Astrocyte (in vitro differentiated cells and primary cell): ENCODE results near the gene NR2C2AP. TPM values are rescaled to one million over a fixed set of nuclear protein-coding genes. Genes with fewer than 3 reads are reported as not detected.

Experiments
- DNase-seq: peaks from one replicate; pipeline ENCODE4 v3.0.0-alpha.2; 2010; ENCODE audit warnings: low read depth
- FAIRE-seq: peaks from 2 replicates; lab custom pipeline; 2011; peaks lifted over from hg19 to GRCh38; lab: Jason Lieb, UNC
- H2AFZ ChIP-seq: 2 replicates; pipeline ENCODE4 v1.6.0; 2012; ENCODE audit warnings: low read depth, low read length, inconsistent platforms
- H3K27ac ChIP-seq: 2 replicates; pipeline ENCODE4 v1.5.1; 2011; ENCODE audit warnings: low read depth, low read length, inconsistent platforms
- H3K27me3 ChIP-seq: 2 replicates; pipeline ENCODE4 v1.6.0; 2011; ENCODE audit warnings: low read length, inconsistent platforms; ENCODE audit not compliant: insufficient read depth
- H3K36me3 ChIP-seq: 2 replicates; pipeline ENCODE4 v1.5.1; 2011; ENCODE audit warnings: low read length, inconsistent platforms; ENCODE audit not compliant: insufficient read depth
- H3K4me1 ChIP-seq: 2 replicates; pipeline ENCODE4 v1.5.1; 2011; ENCODE audit warnings: low read length, inconsistent platforms; ENCODE audit not compliant: insufficient read depth
- H3K4me2 ChIP-seq: 2 replicates; pipeline ENCODE4 v1.6.0; 2012; ENCODE audit warnings: low read length, inconsistent platforms
- H3K4me3 ChIP-seq: 2 replicates; pipeline ENCODE4 v1.5.1; 2011; ENCODE audit warnings: low read depth, mild to moderate bottlenecking, low read length, inconsistent platforms; ENCODE audit not compliant: insufficient read depth
- H3K79me2 ChIP-seq: 2 replicates; pipeline ENCODE4 v1.6.0; 2012; ENCODE audit warnings: mild to moderate bottlenecking, low read length, inconsistent platforms; ENCODE audit not compliant: insufficient read depth
- H3K9ac ChIP-seq: 2 replicates; pipeline ENCODE4 v1.6.0; 2012; ENCODE audit warnings: mild to moderate bottlenecking, low read length, inconsistent platforms
- H3K9me3 ChIP-seq: 2 replicates; pipeline ENCODE4 v1.5.1; 2012; ENCODE audit warnings: low read depth, mild to moderate bottlenecking, low read length, inconsistent platforms; ENCODE audit not compliant: insufficient read depth
- H4K20me1 ChIP-seq: 2 replicates; pipeline ENCODE4 v1.6.0; 2012; ENCODE audit warnings: low read length, inconsistent platforms; ENCODE audit not compliant: insufficient read depth
- H3K27ac Mint-ChIP-seq: one replicate; pipeline ENCODE4 v1.8.0; 2021; ENCODE audit warnings: mild to moderate bottlenecking, mixed read lengths; ENCODE audit not compliant: unreplicated experiment
- H3K27me3 Mint-ChIP-seq: one replicate; pipeline ENCODE4 v1.8.0; 2021; ENCODE audit warnings: low read depth, mixed read lengths; ENCODE audit not compliant: unreplicated experiment
- H3K36me3 Mint-ChIP-seq: one replicate; pipeline ENCODE4 v1.8.0; 2021; ENCODE audit warnings: low read depth, mixed read lengths; ENCODE audit not compliant: unreplicated experiment
- H3K4me1 Mint-ChIP-seq: one replicate; pipeline ENCODE4 v1.8.0; 2021; ENCODE audit warnings: low read depth, mixed read lengths; ENCODE audit not compliant: unreplicated experiment
- H3K4me3 Mint-ChIP-seq: one replicate; pipeline ENCODE4 v1.8.0; 2021; ENCODE audit warnings: mild to moderate bottlenecking, moderate library complexity, mixed read lengths; ENCODE audit not compliant: unreplicated experiment
- H3K9me3 Mint-ChIP-seq: one replicate; pipeline ENCODE4 v1.8.0; 2021; ENCODE audit warnings: mild to moderate bottlenecking, mixed read lengths; ENCODE audit not compliant: unreplicated experiment
- CTCF ChIP-seq: IDR thresholded peaks from 2 replicates; pipeline ENCODE4 v1.5.1; 2011; ENCODE audit warnings: low read depth, mild to moderate bottlenecking, inconsistent platforms, low read length, moderate library complexity; ENCODE audit not compliant: insufficient read depth
- EZH2 ChIP-seq: IDR thresholded peaks from 2 replicates; pipeline ENCODE4 v1.6.1; 2012; ENCODE audit warnings: mild to moderate bottlenecking, low read length, inconsistent platforms; ENCODE audit not compliant: insufficient read depth
- total RNA-seq: library from RNA; stranded (reverse); gene quantifications from 2 replicates; pipeline ENCODE4 v1.2.1, GENCODE V29; 2021

The NR2C2AP gene
- total RNA-seq, 1 donor from 2014 or later = 5.1 TPM

- Mint-ChIP-seq H3K4me3 (peak overlapping the region; percentile 97), H3K36me3 (peaks cover 2% of the 10 kb centered on the region), H3K4me1 (peaks cover 11% of the 10 kb centered on the region), H3K9me3 (no peaks in the 10 kb centered on the region), H3K27ac (peak overlapping the region; percentile 91), H3K27me3 (no peaks in the 10 kb centered on the region)
- FAIRE-seq = no peak
- Histone ChIP-seq H3K4me1 (peaks cover 9% of the 10 kb centered on the region), H3K79me2 (peaks cover 51% of the 10 kb centered on the region), H3K27ac (peak overlapping the region; percentile 52), H3K9me3 (no peaks in the 10 kb centered on the region), H3K27me3 (no peaks in the 10 kb centered on the region), H4K20me1 (peaks cover 31% of the 10 kb centered on the region), H3K4me3 (peak overlapping the region; percentile 80), H3K9ac (peak overlapping the region; percentile 88), H3K4me2 (peak overlapping the region; percentile 92), H2AFZ (peak overlapping the region; percentile 72), H3K36me3 (no peaks in the 10 kb centered on the region)
- TF ChIP-seq EZH2 (no peak), CTCF (no peak)
- DNase-seq = no peak
Observed at GRCh38 chr19:19192910-19193423, 10.2 kb downstream of the NR2C2AP start.

GRCh38 chr19:19192078-19192882 lies 10.9 kb downstream of the NR2C2AP start, which contains the start of the genes BORCS8 and RFXANK:
Gene BORCS8 (minus strand): TSS chr19:19192152. CDS start chr19:19192117, 35 bp downstream.
Gene RFXANK (plus strand): TSS chr19:19192258. CDS start chr19:19193947, 1,689 bp downstream.
- DNase-seq (peak; percentile 95), FAIRE-seq (no peak)
- H3K79me2 ChIP-seq = peaks cover 51% of the 10 kb centered on the region
- peaks cover 11% of the 10 kb centered on the region for H3K4me1 Mint-ChIP-seq
- H4K20me1 ChIP-seq = peaks cover 31% of the 10 kb centered on the region
- H3K4me3 ChIP-seq = peak within 1 kb of the TSS; percentile 95
- H3K4me3 Mint-ChIP-seq = peak within 1 kb of the TSS; percentile 97
- no peaks in the 10 kb centered on the region for H3K9me3 ChIP-seq
- H3K4me2 ChIP-seq = peak within 1 kb of the TSS; percentile 96
- H3K9ac ChIP-seq = peak within 1 kb of the TSS; percentile 98
- H2AFZ ChIP-seq = peak within 1 kb of the TSS; percentile 99
- peaks cover 9% of the 10 kb centered on the region for H3K4me1 ChIP-seq
- no peaks in the 10 kb centered on the region for H3K27me3 Mint-ChIP-seq
- H3K27ac Mint-ChIP-seq = peak within 1 kb of the TSS; percentile 91
- TF ChIP-seq EZH2 (no peak), CTCF (no peak)
- no peaks in the 10 kb centered on the region for H3K36me3 ChIP-seq
- no peaks in the 10 kb centered on the region for H3K9me3 Mint-ChIP-seq
- no peaks in the 10 kb centered on the region for H3K27me3 ChIP-seq
- H3K27ac ChIP-seq = peak within 1 kb of the TSS; percentile 96
- peaks cover 2% of the 10 kb centered on the region for H3K36me3 Mint-ChIP-seq

- peaks cover 11% of the 10 kb centered on the region for H3K4me1 Mint-ChIP-seq
- Histone ChIP-seq H3K79me2 (peaks cover 47% of the 10 kb centered on the region), H3K4me2 (peak overlapping the region; percentile 96)
Observed at GRCh38 chr19:19191768-19192077, 11.5 kb downstream of the NR2C2AP start.

More at GRCh38 chr19:19191768-19192077, 11.5 kb downstream of the NR2C2AP start:
- H3K27ac Mint-ChIP-seq = peak overlapping the region; percentile 91
- Histone ChIP-seq H3K4me1 (peaks cover 9% of the 10 kb centered on the region), H3K9me3 (no peaks in the 10 kb centered on the region), H2AFZ (peak overlapping the region; percentile 99), H4K20me1 (peaks cover 26% of the 10 kb centered on the region), H3K27ac (peak overlapping the region; percentile 96), H3K36me3 (no peaks in the 10 kb centered on the region), H3K9ac (peak overlapping the region; percentile 98), H3K27me3 (no peaks in the 10 kb centered on the region), H3K4me3 (peak overlapping the region; percentile 95)
- H3K36me3 Mint-ChIP-seq = peaks cover 2% of the 10 kb centered on the region
- TF ChIP-seq EZH2 (no peak), CTCF (no peak)
- no peak for DNase-seq
- no peaks in the 10 kb centered on the region for H3K9me3 Mint-ChIP-seq
- no peak for FAIRE-seq
- peak overlapping the region; percentile 97 for H3K4me3 Mint-ChIP-seq
- no peaks in the 10 kb centered on the region for H3K27me3 Mint-ChIP-seq
